Urinary bladder (tissue), 4 donors: ENCODE results near the gene RORB. TPM values are rescaled to one million over a fixed set of nuclear protein-coding genes. Genes with fewer than 3 reads are reported as not detected.

Experiments
- DNase-seq: peaks from one replicate; pipeline ENCODE4 v3.0.0-alpha.2; 2015; ENCODE audit errors: extremely low spot score
- H3K27ac ChIP-seq: one replicate; pipeline ENCODE4 v1.5.1; 2013; ENCODE audit warnings: low read depth, mild to moderate bottlenecking, moderate library complexity
- H3K36me3 ChIP-seq: one replicate; pipeline ENCODE4 v1.6.1; 2013; ENCODE audit warnings: mild to moderate bottlenecking, moderate library complexity; ENCODE audit not compliant: insufficient read depth
- H3K4me1 ChIP-seq: one replicate; pipeline ENCODE4 v1.6.1; 2013; ENCODE audit warnings: mild to moderate bottlenecking, moderate library complexity; ENCODE audit not compliant: insufficient read depth
- H3K4me3 ChIP-seq: one replicate; pipeline ENCODE4 v1.5.1; 2013; ENCODE audit warnings: low read depth, low read length
- WGBS: extraction: QIAGEN DNeasy Blood & Tissue Kit; methylation state at CpG from one replicate; pipeline ENCODE4 v1.1.7; 2013; 5-methylcytosine and 5-hydroxymethylcytosine counted together
- polyA plus RNA-seq: library from polyadenylated mRNA; stranded (reverse); fragments of 200-250 nt; gene quantifications from one replicate; pipeline ENCODE4 v1.2.3, GENCODE V29; 2013
- total RNA-seq: library from RNA; depleted of rRNA; stranded (reverse); fragments of >200 nt; gene quantifications from one replicate; pipeline ENCODE4 v1.2.3, GENCODE V29; 2014
- donor health status: healthy with polysubstance abuse.
- donor health status: healthy.

The RORB gene
- total RNA-seq (0.74 TPM), polyA plus RNA-seq (0.13 TPM)

GRCh38 chr9:74496819-74497747, at the start of gene RORB:
Gene RORB (plus strand): TSS chr9:74497335. CDS start chr9:74497977, 642 bp downstream.
- Histone ChIP-seq H3K27ac (no peak within 1 kb of the TSS), H3K36me3 (no peaks in the 10 kb centered on the region), H3K4me1 (no peaks in the 10 kb centered on the region), H3K4me3 (peak within 1 kb of the TSS; percentile 70)
- WGBS = under 1% methylated on average over 50 of the region's 50 CpGs
- DNase-seq = peak; percentile 25

GRCh38 chr9:74447451-74448193, 49.5 kb upstream of the RORB start:
- Histone ChIP-seq H3K27ac (no peak overlapping the region), H3K36me3 (no peaks in the 10 kb centered on the region), H3K4me1 (no peaks in the 10 kb centered on the region), H3K4me3 (no peak overlapping the region)
- WGBS = 26% methylated on average over 2 of the region's 2 CpGs
- DNase-seq = no peak

DNA sequence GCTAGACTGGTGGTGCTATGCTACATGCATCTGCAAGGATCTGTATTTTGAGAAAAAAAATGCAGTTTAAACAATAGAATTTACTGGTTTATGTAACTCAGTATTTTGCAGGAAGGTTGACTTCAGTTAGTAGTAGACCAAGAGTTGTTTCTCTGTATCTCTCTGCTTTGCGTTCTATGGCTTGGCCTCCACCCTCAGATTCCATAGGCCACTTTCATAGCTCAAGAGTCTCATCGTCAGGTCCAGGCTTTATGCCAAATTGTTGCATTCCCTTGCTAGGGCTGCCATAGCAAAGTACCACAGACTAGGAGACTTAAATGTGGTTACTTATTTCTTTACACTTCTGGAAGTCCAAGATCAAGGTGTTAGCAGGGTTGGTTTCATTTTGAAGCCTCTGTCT, 48.1 kb upstream of the RORB start:
- Histone ChIP-seq H3K4me3 (no peak overlapping the region), H3K36me3 (no peaks in the 10 kb centered on the region), H3K4me1 (no peaks in the 10 kb centered on the region), H3K27ac (no peak overlapping the region)
- no peak for DNase-seq
- WGBS = 68% methylated on average over 2 of the region's 2 CpGs

- DNase-seq = no peak
- Histone ChIP-seq H3K36me3 (no peaks in the 10 kb centered on the region), H3K4me1 (no peaks in the 10 kb centered on the region), H3K27ac (no peak overlapping the region), H3K4me3 (no peak overlapping the region)
- WGBS = 56% methylated on average over 4 of the region's 4 CpGs
Measured at GRCh38 chr9:74458832-74459231, 38.3 kb upstream of the RORB start.

- Histone ChIP-seq H3K36me3 (no peaks in the 10 kb centered on the region), H3K4me3 (no peak overlapping the region), H3K27ac (no peak overlapping the region), H3K4me1 (no peaks in the 10 kb centered on the region)
- DNase-seq = no peak
- WGBS = 75% methylated on average over 1 of the region's 1 CpG
Measured at GRCh38 chr9:74463825-74464224, 33.3 kb upstream of the RORB start.

GRCh38 chr9:74478606-74479005, 18.5 kb upstream of the RORB start:
- no peak overlapping the region for H3K4me3 ChIP-seq
- H3K36me3 ChIP-seq = no peaks in the 10 kb centered on the region
- DNase-seq = no peak
- WGBS = 75% methylated on average over 6 of the region's 6 CpGs
- no peaks in the 10 kb centered on the region for H3K4me1 ChIP-seq
- H3K27ac ChIP-seq = no peak overlapping the region

GRCh38 chr9:74479711-74480110, 17.4 kb upstream of the RORB start:
- no peak for DNase-seq
- no peaks in the 10 kb centered on the region for H3K36me3 ChIP-seq
- no peak overlapping the region for H3K4me3 ChIP-seq
- no peaks in the 10 kb centered on the region for H3K4me1 ChIP-seq
- H3K27ac ChIP-seq = no peak overlapping the region
- WGBS = 48% methylated on average over 1 of the region's 1 CpG

GRCh38 chr9:74487395-74487794, 9.7 kb upstream of the RORB start:
- Histone ChIP-seq H3K4me3 (no peak overlapping the region), H3K27ac (no peak overlapping the region), H3K4me1 (no peaks in the 10 kb centered on the region), H3K36me3 (no peaks in the 10 kb centered on the region)
- DNase-seq = no peak
- WGBS = 100% methylated on average over 1 of the region's 1 CpG

DNA sequence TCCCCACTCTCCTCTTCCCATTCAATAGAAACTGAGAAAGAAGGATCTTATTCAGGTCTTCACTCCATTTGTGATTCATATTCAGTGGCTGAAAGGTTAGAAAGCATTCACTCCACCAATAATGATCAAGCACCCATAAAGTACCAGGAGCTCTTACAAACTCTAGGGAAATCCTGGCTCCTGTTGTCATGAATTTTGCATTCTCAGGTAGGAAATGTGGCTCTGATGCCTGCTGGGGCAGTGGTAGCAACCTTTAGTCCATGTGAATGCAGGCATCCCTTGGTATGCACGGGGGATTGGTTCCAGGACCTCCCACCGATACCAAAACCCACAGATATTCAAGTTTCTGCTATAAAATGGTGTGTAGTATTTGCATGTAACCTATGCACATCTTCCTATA, 3.6 kb upstream of the RORB start:
- WGBS = 9% methylated on average over 2 of the region's 2 CpGs
- H3K4me1 ChIP-seq = no peaks in the 10 kb centered on the region
- no peak overlapping the region for H3K4me3 ChIP-seq
- no peak overlapping the region for H3K27ac ChIP-seq
- no peaks in the 10 kb centered on the region for H3K36me3 ChIP-seq
- DNase-seq = no peak

- Histone ChIP-seq H3K4me3 (no peak overlapping the region), H3K36me3 (no peaks in the 10 kb centered on the region), H3K4me1 (no peaks in the 10 kb centered on the region), H3K27ac (no peak overlapping the region)
- DNase-seq = no peak
- WGBS = 79% methylated on average over 1 of the region's 1 CpG
Measured at GRCh38 chr9:74494490-74494889, 2.6 kb upstream of the RORB start.

- Histone ChIP-seq H3K4me1 (no peaks in the 10 kb centered on the region), H3K4me3 (peak overlapping the region; percentile 70), H3K36me3 (no peaks in the 10 kb centered on the region), H3K27ac (no peak overlapping the region)
- 15% methylated on average over 6 of the region's 6 CpGs for WGBS
- DNase-seq = no peak
Measured at GRCh38 chr9:74496406-74496805, 729 bp upstream of the RORB start.

GRCh38 chr9:74497748-74498620, 849 bp downstream of the RORB start:
- WGBS = under 1% methylated on average over 77 of the region's 77 CpGs
- H3K4me3 ChIP-seq = peak overlapping the region; percentile 70
- H3K36me3 ChIP-seq = no peaks in the 10 kb centered on the region
- H3K4me1 ChIP-seq = no peaks in the 10 kb centered on the region
- DNase-seq = no peak
- no peak overlapping the region for H3K27ac ChIP-seq

- DNase-seq = no peak
- WGBS = under 1% methylated on average over 34 of the region's 34 CpGs
- Histone ChIP-seq H3K27ac (no peak overlapping the region), H3K36me3 (no peaks in the 10 kb centered on the region), H3K4me3 (peak overlapping the region; percentile 70), H3K4me1 (no peaks in the 10 kb centered on the region)
Measured at GRCh38 chr9:74498621-74499095, 1.5 kb downstream of the RORB start.
